ENCODE results near the gene IL25.

GRCh38 chr14:23421594-23421993 is 49.0 kb downstream of the IL25 start:
- TF ChIP-seq CTCF (conservative IDR thresholded peaks at IDR 0.05) (no peak), EZH2 (IDR thresholded peaks at IDR 0.05; ENCODE audit: low read depth) (no peak)
